Esophagus squamous epithelium (tissue), 5 donors: ENCODE results near the gene SELENOM. TPM values are rescaled to one million over a fixed set of nuclear protein-coding genes. Genes with fewer than 3 reads are reported as not detected.

Experiments
- DNase-seq: peaks from one replicate; lab custom pipeline; 2025; lab: John Stamatoyannopoulos, UW
- H3K27ac ChIP-seq, 4 donors: fragments of 200-600 bp; sonication (generic); one replicate each; pipeline ENCODE4 v1.5.1; 2016 to 2019; ENCODE audit warnings: mild to moderate bottlenecking in 1 of 4
- H3K27me3 ChIP-seq, 4 donors: fragments of 200-600 bp; sonication (generic); 1 replicate in 3 of 4; 2 replicates in 1 of 4; pipeline versions ENCODE4 v1.5.1 to v1.6.0; 2017 to 2021; ENCODE audit warnings: antibody characterized with exemption in 1 of 4
- H3K36me3 ChIP-seq, 3 donors: fragments of 200-600 bp; sonication (generic); one replicate each; pipeline ENCODE4 v1.5.1; 2016 to 2019
- H3K4me1 ChIP-seq, 3 donors: fragments of 200-600 bp; sonication (generic); one replicate each; pipeline ENCODE4 v1.5.1; 2017 to 2019
- H3K4me3 ChIP-seq, 4 donors: fragments of 200-600 bp; sonication (generic); 1 replicate in 3 of 4; 2 replicates in 1 of 4; pipeline ENCODE4 v1.5.1; 2016 to 2019; ENCODE audit warnings: mild to moderate bottlenecking in 2 of 4, moderate library complexity in 1 of 4
- H3K9me3 ChIP-seq, 3 donors: fragments of 200-600 bp; sonication (generic); one replicate each; pipeline ENCODE4 v1.5.1; 2016 to 2019
- CTCF ChIP-seq, 6 experiments: fragments of 450-650 bp in 4 of 6; fragments of 200-600 bp in 2 of 6; sonication (generic) in 2 of 6; IDR thresholded peaks; one replicate each; pipeline ENCODE4 v1.5.1; 2016 to 2019; ENCODE audit warnings: antibody characterized with exemption in 6 of 6, mild to moderate bottlenecking in 4 of 6, moderate library complexity in 4 of 6
- POLR2A ChIP-seq, 4 donors: fragments of 450-650 bp; IDR thresholded peaks; one replicate each; pipeline ENCODE4 v1.6.1; 2017; ENCODE audit warnings: antibody characterized with exemption in 4 of 4, mild to moderate bottlenecking in 4 of 4, moderate library complexity in 3 of 4
- WGBS, 2 donors: methylation state at CpG; one replicate each; pipeline ENCODE4 v1.1.5; 2018; 5-methylcytosine and 5-hydroxymethylcytosine counted together
- intact Hi-C: fragments of 100-400 bp; cut with DNase I; formaldehyde crosslinking; loops from one replicate; pipeline ENCODE4 v1.15.0; 2022
- total RNA-seq, 4 donors: library from RNA; depleted of rRNA; stranded (reverse); fragments of >200 nt; gene quantifications; one replicate each; pipeline ENCODE4 v1.1.0, GENCODE V29; 2016
- donor health status: DM: yes; HTN: yes; CAD: no.

SELENOM gene
- total RNA-seq, 4 donors from 2014 or later, result 13.3 to 291 (median 67.6) TPM

- peak overlapping the region in 3 of 4 donors; percentile 18 to 54 (median 27) for H3K4me3 ChIP-seq
These were observed 17.9 kb downstream of the SELENOM start for GRCh38 chr22:31089160-31090100.

GRCh38 chr22:31088233-31088986 lies 19.0 kb downstream of the SELENOM start:
- H3K27ac ChIP-seq, result peak overlapping the region; percentile 29 to 98 (median 95)
- peaks cover 14 to 66% (median 40%) of the 10 kb centered on the region in 3 donors for H3K36me3 ChIP-seq
- intact Hi-C loops, result loop anchor here (10.0 kb wide), 1 partner anchor 324 kb away; no protein-coding TSS in a partner anchor
- H3K9me3 ChIP-seq, result no peaks in the 10 kb centered on the region
- H3K27me3 ChIP-seq, result no peaks in the 10 kb centered on the region
- peaks cover 9 to 72% (median 25%) of the 10 kb centered on the region in 3 donors for H3K4me1 ChIP-seq
- no peak for TF ChIP-seq POLR2A (IDR thresholded peaks at IDR 0.05)
- no peak for TF ChIP-seq CTCF (IDR thresholded peaks at IDR 0.05)
- 89 to 94% methylated on average over 14 of the region's 26 CpGs for WGBS, 2 donors
- H3K4me3 ChIP-seq, result peak overlapping the region in 2 of 4 donors; percentile 4 to 54
- no peak for DNase-seq

More at GRCh38 chr22:31089160-31090100, 17.9 kb downstream of the SELENOM start:
- H3K27ac ChIP-seq, result peak overlapping the region; percentile 61 to 98 (median 95)
- H3K9me3 ChIP-seq, result no peaks in the 10 kb centered on the region
- H3K4me1 ChIP-seq, result peaks cover 0 to 67% (median 18%) of the 10 kb centered on the region in 3 donors
- TF ChIP-seq CTCF (IDR thresholded peaks at IDR 0.05) (peak; percentile 61 to 86 (median 78)), POLR2A (IDR thresholded peaks at IDR 0.05) (no peak)
- H3K36me3 ChIP-seq, result peaks cover 18 to 76% (median 45%) of the 10 kb centered on the region in 3 donors
- intact Hi-C loops, result loop anchor here (10.0 kb wide), 1 partner anchor 325 kb away; no protein-coding TSS in a partner anchor
- WGBS, 2 donors, result 78% methylated on average over 5 of the region's 9 CpGs; no CpG with 5 or more reads in 1 of the 2 donors
- H3K27me3 ChIP-seq, result no peaks in the 10 kb centered on the region
- no peak for DNase-seq

GRCh38 chr22:31087744-31088215 lies 19.6 kb downstream of the SELENOM start:
- H3K36me3 ChIP-seq, result peaks cover 12 to 59% (median 40%) of the 10 kb centered on the region in 3 donors
- H3K27me3 ChIP-seq, result no peaks in the 10 kb centered on the region
- H3K4me3 ChIP-seq, result peak overlapping the region in 1 of 4 donors; percentile 32
- intact Hi-C loops, result loop anchor here (10.0 kb wide), 1 partner anchor 323 kb away; no protein-coding TSS in a partner anchor
- WGBS, 2 donors, result 63 to 93% methylated on average over 6 to 15 of the region's 21 CpGs
- H3K4me1 ChIP-seq, result peaks cover 15 to 75% (median 31%) of the 10 kb centered on the region in 3 donors
- no peak for DNase-seq
- TF ChIP-seq POLR2A (IDR thresholded peaks at IDR 0.05), result no peak
- no peak for TF ChIP-seq CTCF (IDR thresholded peaks at IDR 0.05)
- peak overlapping the region; percentile 11 to 98 (median 95) for H3K27ac ChIP-seq
- no peaks in the 10 kb centered on the region for H3K9me3 ChIP-seq

- intact Hi-C loops, result loop anchor here (10.0 kb wide), 1 partner anchor 322 kb away; no protein-coding TSS in a partner anchor
- Histone ChIP-seq H3K4me1 (peaks cover 25 to 80% (median 41%) of the 10 kb centered on the region in 3 donors), H3K36me3 (peaks cover 12 to 50% (median 31%) of the 10 kb centered on the region in 3 donors), H3K27ac (peak overlapping the region; percentile 11 to 98 (median 95)), H3K9me3 (no peaks in the 10 kb centered on the region), H3K27me3 (no peaks in the 10 kb centered on the region), H3K4me3 (no peak overlapping the region)
- WGBS, 2 donors, result 52 to 67% methylated on average over 2 to 4 of the region's 8 CpGs
- DNase-seq, result no peak
- TF ChIP-seq POLR2A (IDR thresholded peaks at IDR 0.05) (no peak), CTCF (IDR thresholded peaks at IDR 0.05) (no peak)
These were observed 20.6 kb downstream of the SELENOM start for GRCh38 chr22:31086703-31087330.
